Sigmoid colon (tissue), 7 donors: Measurements from ENCODE around the gene NOL6. TPM values are rescaled to one million over a fixed set of nuclear protein-coding genes. Genes with fewer than 3 reads are reported as not detected.

ENCODE experiments used
- DNase-seq: peaks from one replicate; pipeline ENCODE4 v3.0.0-alpha.2; 2019
- H3K27ac ChIP-seq, 4 donors: fragments of 200-600 bp; sonication (generic); one replicate each; pipeline ENCODE4 v1.5.1; 2016 to 2019; ENCODE audit warnings: mild to moderate bottlenecking in 1 of 4
- H3K27me3 ChIP-seq, 3 donors: fragments of 200-600 bp; sonication (generic); one replicate each; pipeline ENCODE4 v1.5.1; 2019; ENCODE audit warnings: mild to moderate bottlenecking in 1 of 3
- H3K36me3 ChIP-seq, 4 donors: fragments of 200-600 bp; sonication (generic); one replicate each; pipeline ENCODE4 v1.5.1; 2016 to 2019
- H3K4me1 ChIP-seq, 4 donors: fragments of 200-600 bp; sonication (generic); one replicate each; pipeline ENCODE4 v1.5.1; 2017 to 2019
- H3K4me3 ChIP-seq, 4 donors: fragments of 200-600 bp; sonication (generic); one replicate each; pipeline ENCODE4 v1.5.1; 2017 to 2019; ENCODE audit warnings: mild to moderate bottlenecking in 2 of 4, moderate library complexity in 1 of 4
- H3K9me3 ChIP-seq, 4 donors: fragments of 200-600 bp in 3 of 4; sonication (generic) in 3 of 4; one replicate each; pipeline versions ENCODE4 v1.5.1 to v1.6.1; 2013 to 2019
- CTCF ChIP-seq, 4 experiments: fragments of 450-650 bp in 3 of 4; fragments of 200-600 bp in 1 of 4; IDR thresholded peaks; one replicate each; pipeline ENCODE4 v1.5.1; 2016 to 2019; ENCODE audit warnings: antibody characterized with exemption in 4 of 4, mild to moderate bottlenecking in 3 of 4, moderate library complexity in 2 of 4
- EP300 ChIP-seq, 4 donors: sonication (generic); formaldehyde crosslinking; IDR thresholded peaks; one replicate each; pipeline ENCODE4 v1.6.1; 2017; ENCODE audit warnings: antibody characterized with exemption in 4 of 4
- POLR2A ChIP-seq, 2 donors: fragments of 450-650 bp; IDR thresholded peaks; one replicate each; pipeline ENCODE4 v1.6.1; 2016; ENCODE audit warnings: antibody characterized with exemption in 2 of 2, mild to moderate bottlenecking in 2 of 2, moderate library complexity in 2 of 2
- POLR2AphosphoS5 ChIP-seq, 4 donors: sonication (generic); formaldehyde crosslinking; IDR thresholded peaks; one replicate each; pipeline ENCODE4 v1.6.1; 2017; ENCODE audit warnings: antibody characterized with exemption in 4 of 4
- WGBS, 2 donors: extraction: QIAGEN DNeasy Blood & Tissue Kit; methylation state at CpG; one replicate each; pipeline ENCODE4 v1.1.7; 2013; 5-methylcytosine and 5-hydroxymethylcytosine counted together
- intact Hi-C: fragments of 100-400 bp; cut with DNase I; formaldehyde crosslinking; loops from one replicate; pipeline ENCODE4 v1.15.1; 2023
- polyA plus RNA-seq, 3 donors: library from polyadenylated mRNA; stranded (reverse); fragments of 200-250 nt; gene quantifications; one replicate each; pipeline ENCODE4 v1.2.3, GENCODE V29; 2013
- total RNA-seq, 4 donors: library from RNA; depleted of rRNA; stranded (reverse); fragments of >200 nt; gene quantifications; one replicate each; pipeline ENCODE4 v1.1.0, GENCODE V29; 2016
- donor health status: healthy with polysubstance abuse.
- donor health status: Bipolar disorder and iron deficiency.
- donor health status: healthy.

The NOL6 gene
- total and polyA plus RNA-seq, 7 donors, result 5.5 to 23.6 (median 9.9) TPM

GRCh38 chr9:33440204-33440603 is 33.5 kb downstream of the NOL6 start:
- H3K27me3 ChIP-seq, result peaks cover 0 to 5% (median 0%) of the 10 kb centered on the region in 3 donors
- no peak overlapping the region for H3K27ac ChIP-seq
- TF ChIP-seq POLR2A (IDR thresholded peaks at IDR 0.05), result no peak
- TF ChIP-seq CTCF (IDR thresholded peaks at IDR 0.05), result no peak
- no peak for TF ChIP-seq EP300 (IDR thresholded peaks at IDR 0.05)
- TF ChIP-seq POLR2AphosphoS5 (IDR thresholded peaks at IDR 0.05), result no peak
- H3K9me3 ChIP-seq, result no peaks in the 10 kb centered on the region
- H3K4me3 ChIP-seq, result no peak overlapping the region
- H3K4me1 ChIP-seq, result no peaks in the 10 kb centered on the region
- WGBS, 2 donors, result 93 to 94% methylated on average over 7 of the region's 7 CpGs
- intact Hi-C loops, result no loop called here
- H3K36me3 ChIP-seq, result no peaks in the 10 kb centered on the region
- DNase-seq, result no peak

- H3K9me3 ChIP-seq, result no peaks in the 10 kb centered on the region
- intact Hi-C loops, result no loop called here
- TF ChIP-seq CTCF (IDR thresholded peaks at IDR 0.05) (no peak), POLR2A (IDR thresholded peaks at IDR 0.05) (no peak), EP300 (IDR thresholded peaks at IDR 0.05) (no peak), POLR2AphosphoS5 (IDR thresholded peaks at IDR 0.05) (no peak)
- peaks cover 0 to 5% (median 0%) of the 10 kb centered on the region in 3 donors for H3K27me3 ChIP-seq
- H3K4me3 ChIP-seq, result no peak overlapping the region
- WGBS, 2 donors, result 47 to 69% methylated on average over 6 of the region's 6 CpGs
- no peaks in the 10 kb centered on the region for H3K36me3 ChIP-seq
- H3K4me1 ChIP-seq, result no peaks in the 10 kb centered on the region
- H3K27ac ChIP-seq, result no peak overlapping the region
- no peak for DNase-seq
Observed at GRCh38 chr9:33439731-33440130, 34.0 kb downstream of the NOL6 start.

GRCh38 chr9:33438926-33439680 is 34.6 kb downstream of the NOL6 start:
- no peak for TF ChIP-seq CTCF (IDR thresholded peaks at IDR 0.05)
- TF ChIP-seq EP300 (IDR thresholded peaks at IDR 0.05), result no peak
- TF ChIP-seq POLR2AphosphoS5 (IDR thresholded peaks at IDR 0.05), result no peak
- no peak for TF ChIP-seq POLR2A (IDR thresholded peaks at IDR 0.05)
- 78 to 85% methylated on average over 7 of the region's 7 CpGs for WGBS, 2 donors
- H3K27me3 ChIP-seq, result peaks cover 0 to 5% (median 0%) of the 10 kb centered on the region in 3 donors
- H3K27ac ChIP-seq, result no peak overlapping the region
- no peaks in the 10 kb centered on the region for H3K36me3 ChIP-seq
- DNase-seq, result no peak
- H3K4me3 ChIP-seq, result no peak overlapping the region
- intact Hi-C loops, result no loop called here
- no peaks in the 10 kb centered on the region for H3K4me1 ChIP-seq
- no peaks in the 10 kb centered on the region for H3K9me3 ChIP-seq

- intact Hi-C loops, result no loop called here
- no peak overlapping the region for H3K27ac ChIP-seq
- TF ChIP-seq CTCF (IDR thresholded peaks at IDR 0.05) (no peak), EP300 (IDR thresholded peaks at IDR 0.05) (no peak), POLR2AphosphoS5 (IDR thresholded peaks at IDR 0.05) (no peak), POLR2A (IDR thresholded peaks at IDR 0.05) (no peak)
- H3K36me3 ChIP-seq, result no peaks in the 10 kb centered on the region
- H3K4me1 ChIP-seq, result no peaks in the 10 kb centered on the region
- peaks cover 0 to 5% (median 0%) of the 10 kb centered on the region in 3 donors for H3K27me3 ChIP-seq
- DNase-seq, result no peak
- H3K4me3 ChIP-seq, result no peak overlapping the region
- WGBS, 2 donors, result 85 to 92% methylated on average over 1 of the region's 1 CpG
- no peaks in the 10 kb centered on the region for H3K9me3 ChIP-seq
Observed at GRCh38 chr9:33437898-33438297, 35.8 kb downstream of the NOL6 start.
